DMS 273 (cell line): ENCODE results near the gene SH3BP2.
A peak's percentile ranks its signal among the peaks of the same experiment; 100 is the strongest.

Experiments
- DNase-seq: peaks from one replicate; lab custom pipeline; 2025; ENCODE audit not compliant: unreplicated experiment; lab: John Stamatoyannopoulos, UW

SH3BP2 gene

GRCh38 chr4:2817701-2818350 is 24.9 kb downstream of the SH3BP2 start:
- no peak for DNase-seq

GRCh38 chr4:2818351-2818939 is 25.6 kb downstream of the SH3BP2 start:
- DNase-seq, result no peak

GRCh38 chr4:2819244-2820215 is 26.6 kb downstream of the SH3BP2 start:
- DNase-seq, result no peak

- no peak for DNase-seq
Measured at GRCh38 chr4:2820216-2820982, 27.5 kb downstream of the SH3BP2 start.

- no peak for DNase-seq
Measured at GRCh38 chr4:2822461-2823300, 29.8 kb downstream of the SH3BP2 start.

- no peak for DNase-seq
Measured at GRCh38 chr4:2823301-2823670, 30.4 kb downstream of the SH3BP2 start.

- no peak for DNase-seq
Measured at GRCh38 chr4:2823671-2824328, 30.9 kb downstream of the SH3BP2 start.

- no peak for DNase-seq
Measured at GRCh38 chr4:2824329-2824835, 31.5 kb downstream of the SH3BP2 start.

- DNase-seq, result no peak
Measured at GRCh38 chr4:2824836-2825381, 32.0 kb downstream of the SH3BP2 start.

GRCh38 chr4:2825740-2826139 is 32.9 kb downstream of the SH3BP2 start:
- peak; percentile 37 for DNase-seq

GRCh38 chr4:2827071-2827873 is 34.4 kb downstream of the SH3BP2 start:
- no peak for DNase-seq

- no peak for DNase-seq
Measured at GRCh38 chr4:2827874-2828751, 35.2 kb downstream of the SH3BP2 start.

GRCh38 chr4:2828758-2829181 is 35.9 kb downstream of the SH3BP2 start:
- DNase-seq, result no peak

- no peak for DNase-seq
Measured at GRCh38 chr4:2829321-2829932, 36.5 kb downstream of the SH3BP2 start.

- no peak for DNase-seq
Measured at GRCh38 chr4:2829933-2830451, 37.1 kb downstream of the SH3BP2 start.
